ENCODE results near the gene ZFP69. TPM values are rescaled to one million over a fixed set of nuclear protein-coding genes. Genes with fewer than 3 reads are reported as not detected.

Gene ZFP69
- total and polyA plus RNA-seq, 4 donors: 0.96 to 1.9 (median 1.2) TPM

DNA sequence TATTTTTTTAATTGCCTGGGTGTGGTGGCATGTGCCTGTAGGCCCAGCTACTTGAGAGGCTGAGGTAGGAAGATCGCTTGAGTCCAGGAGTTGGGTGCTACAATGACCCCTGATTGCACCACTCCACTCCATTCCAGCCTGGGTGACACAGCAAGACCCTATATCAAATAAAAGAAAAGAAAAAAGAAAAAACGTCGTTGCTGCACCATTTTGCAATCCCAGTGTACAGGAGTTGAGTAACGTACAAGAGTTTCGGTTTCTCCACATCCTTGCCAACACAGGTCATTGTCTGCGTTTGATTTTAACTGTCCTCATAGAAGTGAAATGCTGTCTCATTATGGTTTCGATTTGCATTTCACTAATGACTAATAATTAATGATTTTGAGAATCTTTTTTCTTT, 62.2 kb downstream of the ZFP69 start (continued):
- TF ChIP-seq EGR1 (IDR thresholded peaks at IDR 0.05; ENCODE audit: low read depth in 2 of 2): peak in 1 of 2 donors; percentile 37
- TF ChIP-seq, protein P1, sequence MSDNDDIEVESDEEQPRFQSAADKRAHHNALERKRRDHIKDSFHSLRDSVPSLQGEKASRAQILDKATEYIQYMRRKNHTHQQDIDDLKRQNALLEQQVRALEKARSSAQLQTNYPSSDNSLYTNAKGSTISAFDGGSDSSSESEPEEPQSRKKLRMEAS (IDR thresholded peaks at IDR 0.05): peak; percentile 68
- TF ChIP-seq FOXA2 (IDR thresholded peaks at IDR 0.05): peak; percentile 55
- TF ChIP-seq, protein P2, sequence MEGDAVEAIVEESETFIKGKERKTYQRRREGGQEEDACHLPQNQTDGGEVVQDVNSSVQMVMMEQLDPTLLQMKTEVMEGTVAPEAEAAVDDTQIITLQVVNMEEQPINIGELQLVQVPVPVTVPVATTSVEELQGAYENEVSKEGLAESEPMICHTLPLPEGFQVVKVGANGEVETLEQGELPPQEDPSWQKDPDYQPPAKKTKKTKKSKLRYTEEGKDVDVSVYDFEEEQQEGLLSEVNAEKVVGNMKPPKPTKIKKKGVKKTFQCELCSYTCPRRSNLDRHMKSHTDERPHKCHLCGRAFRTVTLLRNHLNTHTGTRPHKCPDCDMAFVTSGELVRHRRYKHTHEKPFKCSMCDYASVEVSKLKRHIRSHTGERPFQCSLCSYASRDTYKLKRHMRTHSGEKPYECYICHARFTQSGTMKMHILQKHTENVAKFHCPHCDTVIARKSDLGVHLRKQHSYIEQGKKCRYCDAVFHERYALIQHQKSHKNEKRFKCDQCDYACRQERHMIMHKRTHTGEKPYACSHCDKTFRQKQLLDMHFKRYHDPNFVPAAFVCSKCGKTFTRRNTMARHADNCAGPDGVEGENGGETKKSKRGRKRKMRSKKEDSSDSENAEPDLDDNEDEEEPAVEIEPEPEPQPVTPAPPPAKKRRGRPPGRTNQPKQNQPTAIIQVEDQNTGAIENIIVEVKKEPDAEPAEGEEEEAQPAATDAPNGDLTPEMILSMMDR (IDR thresholded peaks at IDR 0.05; ENCODE audit: low read depth, low read length, missing input control): no peak
- TF ChIP-seq GABPA (IDR thresholded peaks at IDR 0.05 in 1 of 2, conservative IDR thresholded peaks at IDR 0.05 in 1 of 2): peak in 1 of 2 donors; percentile 61

Other genes starting within 250 kb of the ZFP69 start
- gene TMCO2, start 229.4 kb upstream of the ZFP69 start, total RNA-seq: not detected
- not detected for gene TMCO2, start 229.4 kb upstream of the ZFP69 start, polyA plus RNA-seq
- gene ZMPSTE24, start 219.1 kb upstream of the ZFP69 start, total RNA-seq: 10 to 100 TPM; 24.4 to 40.1 TPM
- 10 to 100 TPM; 17.3 to 20.8 TPM for gene ZMPSTE24, start 219.1 kb upstream of the ZFP69 start, polyA plus RNA-seq
- under 1 TPM; 0.19 to 0.75 TPM for gene COL9A2, start 160.0 kb upstream of the ZFP69 start, total RNA-seq
- under 1 TPM; 0.22 to 0.46 TPM for gene COL9A2, start 160.0 kb upstream of the ZFP69 start, polyA plus RNA-seq
- gene SMAP2, start 103.6 kb upstream of the ZFP69 start, total RNA-seq: 10 to 100 TPM; 20.0 to 36.8 TPM
- 10 to 100 TPM; 25.5 to 34.1 TPM for gene SMAP2, start 103.6 kb upstream of the ZFP69 start, polyA plus RNA-seq
- gene ZFP69B, start 26.8 kb upstream of the ZFP69 start, total RNA-seq: under 1 TPM; 0.79 to 0.92 TPM
- under 1 TPM; 0.19 to 0.45 TPM for gene ZFP69B, start 26.8 kb upstream of the ZFP69 start, polyA plus RNA-seq
- 1 to 10 TPM; 6.6 to 9.2 TPM for gene EXO5, start 31.5 kb downstream of the ZFP69 start, total RNA-seq
- 1 to 10 TPM; 3.5 to 4.1 TPM for gene EXO5, start 31.5 kb downstream of the ZFP69 start, polyA plus RNA-seq
- gene ZNF684, start 54.3 kb downstream of the ZFP69 start, total RNA-seq: 10 to 100 TPM in 1 of 2 donors, 1 to 10 TPM in 1; 8.5 to 17.1 TPM
- 10 to 100 TPM in 1 of 2 donors, 1 to 10 TPM in 1; 7.6 to 11.9 TPM for gene ZNF684, start 54.3 kb downstream of the ZFP69 start, polyA plus RNA-seq
- 1 to 10 TPM; 1.0 to 2.2 TPM for gene RIMS3, start 188.4 kb downstream of the ZFP69 start, total RNA-seq
- under 1 TPM; 0.22 to 0.53 TPM for gene RIMS3, start 188.4 kb downstream of the ZFP69 start, polyA plus RNA-seq
- gene NFYC, start 214.4 kb downstream of the ZFP69 start, total RNA-seq: 10 to 100 TPM; 27.4 to 28.1 TPM
- 10 to 100 TPM; 18.3 to 26.3 TPM for gene NFYC, start 214.4 kb downstream of the ZFP69 start, polyA plus RNA-seq

All from liver (tissue), 5 donors.